ENCODE measurements around the gene OR13J1.
"Not testable (repeated sequence)": the region's sequence is repeated elsewhere in the genome, so short reads cannot be mapped to it uniquely, and the experiment has no call there.

Gene OR13J1

DNA sequence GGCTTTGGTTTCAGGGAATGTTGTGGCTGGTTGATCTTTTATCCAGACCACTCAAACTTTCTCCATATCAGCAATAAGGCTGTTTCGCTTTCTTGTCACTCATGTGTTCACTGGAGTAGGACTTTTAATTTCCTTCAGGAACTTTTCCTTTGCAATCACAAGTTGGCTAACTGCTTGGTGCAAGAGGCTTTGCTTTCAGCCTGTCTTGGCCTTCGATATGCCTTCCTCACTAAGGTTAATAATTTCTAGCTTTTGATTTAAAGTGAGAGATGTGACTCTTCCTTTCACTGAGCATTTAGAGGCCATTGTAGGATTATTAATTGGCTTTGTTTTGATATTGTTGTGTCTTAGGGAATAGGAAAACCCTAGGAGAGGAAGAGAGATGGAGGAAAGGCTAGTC, 28.8 kb upstream of the OR13J1 start:
- 79% methylated on average over 2 of the region's 2 CpGs for WGBS
- no peak overlapping the region for H3K27ac ChIP-seq (ENCODE audit: low read length, poor library complexity, severe bottlenecking)
- H2BK15ac ChIP-seq (ENCODE audit: low read depth, poor library complexity, severe bottlenecking), result no peak overlapping the region
- H3K4ac ChIP-seq (ENCODE audit: low read depth in 1 of 2, low read length in 2 of 2), result no peak overlapping the region
- H2AFZ ChIP-seq (ENCODE audit: low read depth, low read length), result no peak overlapping the region
- H2BK12ac ChIP-seq (ENCODE audit: low read length in 2 of 2), result no peak overlapping the region
- H2BK120ac ChIP-seq (ENCODE audit: low read depth, low read length), result no peak overlapping the region
- no peak overlapping the region for H2BK5ac ChIP-seq (ENCODE audit: low read depth, low read length, poor library complexity, severe bottlenecking)
- H3K36me3 ChIP-seq (ENCODE audit: control insufficient read depth in 1 of 2, insufficient read depth in 2 of 2, low read depth in 1 of 2, low read length in 2 of 2), result no peaks in the 10 kb centered on the region
- H2AK5ac ChIP-seq (ENCODE audit: low read length, severe bottlenecking), result no peak overlapping the region
- no peak overlapping the region for H3K14ac ChIP-seq (ENCODE audit: low read length in 2 of 2)
- H3K9ac ChIP-seq (ENCODE audit: low read length), result no peak overlapping the region
- no peak for DNase-seq
- H3K4me3 ChIP-seq (ENCODE audit: insufficient read depth in 1 of 2, low read depth in 1 of 2, low read length in 2 of 2), result no peak overlapping the region
- H3K18ac ChIP-seq (ENCODE audit: low read depth in 1 of 2, low read length in 2 of 2), result no peak overlapping the region
- no peaks in the 10 kb centered on the region for H3K79me1 ChIP-seq (replicated peaks; ENCODE audit: low read length, poor library complexity, severe bottlenecking)
- H3K23ac ChIP-seq (ENCODE audit: low read length in 2 of 2), result no peak overlapping the region
- H3K27me3 ChIP-seq (ENCODE audit: control insufficient read depth in 1 of 2, insufficient read depth in 1 of 2, low read length in 2 of 2), result peaks cover 0 to 3% of the 10 kb centered on the region in 2 experiments
- no peaks in the 10 kb centered on the region for H3K9me3 ChIP-seq (ENCODE audit: control insufficient read depth, low read length)
- no peak overlapping the region for H3K4me2 ChIP-seq (ENCODE audit: low read length, poor library complexity, severe bottlenecking)
- no peak overlapping the region for H4K8ac ChIP-seq (ENCODE audit: low read length)
- H3K4me1 ChIP-seq (ENCODE audit: control insufficient read depth, insufficient read depth, low read depth, low read length), result no peaks in the 10 kb centered on the region
- no peak overlapping the region for H4K91ac ChIP-seq (ENCODE audit: low read length)

DNA sequence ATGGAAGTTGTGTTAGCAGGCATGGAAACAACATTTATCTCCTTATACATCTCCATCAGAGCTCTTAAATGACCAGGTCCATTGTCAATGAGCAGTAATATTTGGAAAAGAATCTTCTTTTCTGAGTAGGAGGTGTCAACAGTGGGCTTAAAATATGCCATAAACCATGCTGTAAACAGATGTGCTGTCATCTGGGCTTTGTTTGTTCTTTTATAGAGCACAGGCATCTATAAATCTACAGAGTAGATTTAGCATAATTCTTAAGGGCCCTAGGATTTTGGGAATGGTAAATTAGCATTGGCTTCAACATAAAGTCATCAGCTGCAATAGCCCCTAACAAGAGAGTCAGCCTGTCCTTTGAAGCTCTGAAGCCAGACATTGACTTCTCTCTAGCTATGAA, 28.1 kb upstream of the OR13J1 start:
- no peak overlapping the region for H3K4me2 ChIP-seq (ENCODE audit: low read length, poor library complexity, severe bottlenecking)
- H3K18ac ChIP-seq (ENCODE audit: low read depth in 1 of 2, low read length in 2 of 2), result no peak overlapping the region
- H3K79me1 ChIP-seq (replicated peaks; ENCODE audit: low read length, poor library complexity, severe bottlenecking), result no peaks in the 10 kb centered on the region

DNA sequence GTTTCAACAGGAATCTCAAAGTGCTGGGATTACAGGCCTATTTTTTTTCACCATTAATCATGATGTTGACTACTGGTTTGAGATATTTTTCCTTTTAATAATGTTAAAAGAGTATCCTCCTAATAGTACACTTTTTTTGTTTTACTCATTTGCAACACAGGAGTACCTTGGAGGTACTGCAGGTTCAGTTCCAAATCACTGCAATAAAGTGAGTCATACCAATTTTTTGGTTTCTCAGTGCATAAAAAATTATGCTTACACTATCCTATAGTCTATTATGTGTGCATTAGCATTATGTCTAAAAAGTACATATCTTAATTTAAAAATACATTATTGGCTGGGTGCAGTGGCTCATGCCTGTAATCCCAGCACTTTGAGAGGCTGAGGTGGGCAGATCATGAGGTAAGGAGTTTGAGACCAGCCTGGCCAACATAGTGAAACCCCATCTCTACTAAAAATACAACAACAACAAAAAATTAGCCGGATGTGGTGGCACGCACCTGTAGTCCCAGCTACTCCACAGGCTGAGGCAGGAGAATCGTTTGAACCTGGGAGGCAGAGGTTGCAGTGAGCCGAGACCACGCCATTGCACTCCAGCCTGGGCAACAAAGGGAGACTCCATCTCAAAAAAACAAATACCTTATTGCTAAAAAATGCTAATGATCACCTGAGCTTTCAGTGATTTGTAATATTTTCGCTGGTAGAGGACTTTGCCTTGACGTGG, 27.3 kb upstream of the OR13J1 start:
- H2BK5ac ChIP-seq (ENCODE audit: low read depth, low read length, poor library complexity, severe bottlenecking); H3K4me3 ChIP-seq (ENCODE audit: insufficient read depth in 1 of 2, low read depth in 1 of 2, low read length in 2 of 2); H3K4me2 ChIP-seq (ENCODE audit: low read length, poor library complexity, severe bottlenecking); H3K27me3 ChIP-seq (ENCODE audit: control insufficient read depth in 1 of 2, insufficient read depth in 1 of 2, low read length in 2 of 2); H2BK12ac ChIP-seq (ENCODE audit: low read length in 2 of 2); H2AK5ac ChIP-seq (ENCODE audit: low read length, severe bottlenecking); H3K27ac ChIP-seq (ENCODE audit: low read length, poor library complexity, severe bottlenecking); H3K23ac ChIP-seq (ENCODE audit: low read length in 2 of 2); H3K4me1 ChIP-seq (ENCODE audit: control insufficient read depth, insufficient read depth, low read depth, low read length); H3K36me3 ChIP-seq (ENCODE audit: control insufficient read depth in 1 of 2, insufficient read depth in 2 of 2, low read depth in 1 of 2, low read length in 2 of 2); H2BK15ac ChIP-seq (ENCODE audit: low read depth, poor library complexity, severe bottlenecking); H3K14ac ChIP-seq (ENCODE audit: low read length in 2 of 2); H4K91ac ChIP-seq (ENCODE audit: low read length); H2BK120ac ChIP-seq (ENCODE audit: low read depth, low read length); H2AFZ ChIP-seq (ENCODE audit: low read depth, low read length); H3K4ac ChIP-seq (ENCODE audit: low read depth in 1 of 2, low read length in 2 of 2); H3K79me1 ChIP-seq (replicated peaks; ENCODE audit: low read length, poor library complexity, severe bottlenecking); DNase-seq; H4K8ac ChIP-seq (ENCODE audit: low read length); H3K18ac ChIP-seq (ENCODE audit: low read depth in 1 of 2, low read length in 2 of 2); H3K9me3 ChIP-seq (ENCODE audit: control insufficient read depth, low read length); H3K9ac ChIP-seq (ENCODE audit: low read length): not testable (repeated sequence)
- WGBS, result 84% methylated on average over 6 of the region's 7 CpGs

More for the DNA sequence above, 28.1 kb upstream of the OR13J1 start:
- Histone ChIP-seq H2BK12ac (ENCODE audit: low read length in 2 of 2) (no peak overlapping the region), H3K9ac (ENCODE audit: low read length) (no peak overlapping the region), H4K91ac (ENCODE audit: low read length) (no peak overlapping the region), H2BK120ac (ENCODE audit: low read depth, low read length) (no peak overlapping the region), H3K23ac (ENCODE audit: low read length in 2 of 2) (no peak overlapping the region), H4K8ac (ENCODE audit: low read length) (no peak overlapping the region), H3K4me3 (ENCODE audit: insufficient read depth in 1 of 2, low read depth in 1 of 2, low read length in 2 of 2) (no peak overlapping the region), H3K36me3 (ENCODE audit: control insufficient read depth in 1 of 2, insufficient read depth in 2 of 2, low read depth in 1 of 2, low read length in 2 of 2) (no peaks in the 10 kb centered on the region), H3K4me1 (ENCODE audit: control insufficient read depth, insufficient read depth, low read depth, low read length) (no peaks in the 10 kb centered on the region), H2AFZ (ENCODE audit: low read depth, low read length) (no peak overlapping the region), H3K14ac (ENCODE audit: low read length in 2 of 2) (no peak overlapping the region), H2BK5ac (ENCODE audit: low read depth, low read length, poor library complexity, severe bottlenecking) (no peak overlapping the region), H2BK15ac (ENCODE audit: low read depth, poor library complexity, severe bottlenecking) (no peak overlapping the region), H3K4ac (ENCODE audit: low read depth in 1 of 2, low read length in 2 of 2) (no peak overlapping the region), H3K27me3 (ENCODE audit: control insufficient read depth in 1 of 2, insufficient read depth in 1 of 2, low read length in 2 of 2) (peaks cover 0 to 5% of the 10 kb centered on the region in 2 experiments), H3K27ac (ENCODE audit: low read length, poor library complexity, severe bottlenecking) (no peak overlapping the region), H3K9me3 (ENCODE audit: control insufficient read depth, low read length) (no peaks in the 10 kb centered on the region), H2AK5ac (ENCODE audit: low read length, severe bottlenecking) (no peak overlapping the region)
- no peak for DNase-seq

- H3K4me1 ChIP-seq (ENCODE audit: control insufficient read depth, insufficient read depth, low read depth, low read length), result no peaks in the 10 kb centered on the region
- no peak overlapping the region for H2BK5ac ChIP-seq (ENCODE audit: low read depth, low read length, poor library complexity, severe bottlenecking)
- H3K36me3 ChIP-seq (ENCODE audit: control insufficient read depth in 1 of 2, insufficient read depth in 2 of 2, low read depth in 1 of 2, low read length in 2 of 2), result no peaks in the 10 kb centered on the region
- no peak overlapping the region for H2AK5ac ChIP-seq (ENCODE audit: low read length, severe bottlenecking)
- H4K8ac ChIP-seq (ENCODE audit: low read length), result no peak overlapping the region
- no peak overlapping the region for H2BK120ac ChIP-seq (ENCODE audit: low read depth, low read length)
- WGBS, result 96% methylated on average over 1 of the region's 2 CpGs
- DNase-seq, result no peak
- peaks cover 0 to 17% of the 10 kb centered on the region in 2 experiments for H3K27me3 ChIP-seq (ENCODE audit: control insufficient read depth in 1 of 2, insufficient read depth in 1 of 2, low read length in 2 of 2)
- H3K27ac ChIP-seq (ENCODE audit: low read length, poor library complexity, severe bottlenecking), result no peak overlapping the region
- no peak overlapping the region for H3K14ac ChIP-seq (ENCODE audit: low read length in 2 of 2)
- no peak overlapping the region for H3K18ac ChIP-seq (ENCODE audit: low read depth in 1 of 2, low read length in 2 of 2)
- H2BK15ac ChIP-seq (ENCODE audit: low read depth, poor library complexity, severe bottlenecking), result no peak overlapping the region
- no peak overlapping the region for H4K91ac ChIP-seq (ENCODE audit: low read length)
- no peaks in the 10 kb centered on the region for H3K9me3 ChIP-seq (ENCODE audit: control insufficient read depth, low read length)
- H3K23ac ChIP-seq (ENCODE audit: low read length in 2 of 2), result no peak overlapping the region
- H3K4me3 ChIP-seq (ENCODE audit: insufficient read depth in 1 of 2, low read depth in 1 of 2, low read length in 2 of 2), result no peak overlapping the region
- H3K4me2 ChIP-seq (ENCODE audit: low read length, poor library complexity, severe bottlenecking), result no peak overlapping the region
- no peak overlapping the region for H2AFZ ChIP-seq (ENCODE audit: low read depth, low read length)
- no peak overlapping the region for H3K9ac ChIP-seq (ENCODE audit: low read length)
- H3K79me1 ChIP-seq (replicated peaks; ENCODE audit: low read length, poor library complexity, severe bottlenecking), result no peaks in the 10 kb centered on the region
- no peak overlapping the region for H3K4ac ChIP-seq (ENCODE audit: low read depth in 1 of 2, low read length in 2 of 2)
- H2BK12ac ChIP-seq (ENCODE audit: low read length in 2 of 2), result no peak overlapping the region
Measured at GRCh38 chr9:35896570-35896969, 26.4 kb upstream of the OR13J1 start.

All from mesenchymal stem cell (in vitro differentiated cells and primary cell).